SK-N-SH (cell line): ENCODE data around the gene SP6.

Experiments
- CTCF ChIP-seq: fragments of 200-600 bp; sonication (generic); IDR thresholded peaks from 2 replicates; pipeline ENCODE4 v1.6.1; 2017; ENCODE audit warnings: antibody characterized with exemption, mild to moderate bottlenecking, moderate library complexity
- EP300 ChIP-seq, 2 experiments: IDR thresholded peaks; 2 replicates each; pipeline versions ENCODE4 v1.4.0 to v1.6.1; 2012; ENCODE audit warnings: borderline replicate concordance in 1 of 2, low read depth in 1 of 2, low read length in 1 of 2
- EZH2phosphoT487 ChIP-seq: fragments of 200-600 bp; sonication (generic); IDR thresholded peaks from 2 replicates; pipeline ENCODE4 v1.6.1; 2017; ENCODE audit warnings: low read depth, mixed run types, mild to moderate bottlenecking, antibody characterized with exemption, moderate library complexity, borderline replicate concordance
- FOSL2 ChIP-seq: IDR thresholded peaks from 2 replicates; pipeline ENCODE4 v1.4.0; 2012; ENCODE audit warnings: low read depth, mild to moderate bottlenecking, moderate library complexity, borderline replicate concordance
- JUND ChIP-seq: IDR thresholded peaks from 2 replicates; pipeline ENCODE4 v1.4.0; 2012
- NRF1 ChIP-seq: IDR thresholded peaks from 2 replicates; pipeline ENCODE4 v1.6.1; 2012; ENCODE audit warnings: low read depth, mild to moderate bottlenecking, low read length
- POLR2AphosphoS5 ChIP-seq: IDR thresholded peaks from 2 replicates; pipeline ENCODE4 v1.6.1; 2012; ENCODE audit warnings: low read depth, low read length
- RCOR1 ChIP-seq: fragments of 150-350 bp; IDR thresholded peaks from 2 replicates; pipeline ENCODE4 v1.6.1; 2017; ENCODE audit warnings: antibody characterized with exemption, low read length

- TF ChIP-seq POLR2AphosphoS5 (peak; percentile 74; the same call in 1 of the 2 replicates), JUND (no peak), CTCF (peak; percentile 99), EZH2phosphoT487 (no peak), RCOR1 (peak; percentile 50; the same call in 1 of the 2 replicates), FOSL2 (no peak), NRF1 (peak; percentile 71), EP300 (IDR thresholded peaks at IDR 0.05; ENCODE audit: borderline replicate concordance in 1 of 2, low read depth in 1 of 2, low read length in 1 of 2) (no peak; a peak in 1 of 4 replicates)
These were observed 10.0 kb downstream of the SP6 start, which contains the start of gene SCRN2 for GRCh38 chr17:47840742-47841487.
